CD14-positive monocyte (primary cell): Measurements from ENCODE around the gene ZNF296. TPM values are rescaled to one million over a fixed set of nuclear protein-coding genes. Genes with fewer than 3 reads are reported as not detected.

Experiments
- DNase-seq, 3 donors: peaks; one replicate each; pipeline ENCODE4 v3.0.0-alpha.2; 2011 to 2022
- H2AFZ ChIP-seq: 2 replicates; pipeline ENCODE4 v1.6.0; 2012; ENCODE audit warnings: mild to moderate bottlenecking, low read depth, low read length, inconsistent platforms; ENCODE audit not compliant: insufficient read depth, poor library complexity, severe bottlenecking
- H3K27ac ChIP-seq, 2 donors: 1 replicate in 1 of 2; 2 replicates in 1 of 2; pipeline ENCODE4 v1.5.1; 2012 to 2013; ENCODE audit warnings: low read length in 2 of 2, control low read depth in 1 of 2, inconsistent platforms in 1 of 2, low read depth in 1 of 2, mild to moderate bottlenecking in 1 of 2
- H3K27me3 ChIP-seq, 2 donors: one replicate each; pipeline versions ENCODE4 v1.6.0 to v1.6.1; 2011 to 2013; ENCODE audit warnings: low read length in 2 of 2; ENCODE audit not compliant: control insufficient read depth in 2 of 2, insufficient read depth in 2 of 2
- H3K36me3 ChIP-seq, 2 donors: replicated peaks in 1 of 2; 1 replicate in 1 of 2; 2 replicates in 1 of 2; pipeline versions ENCODE4 v1.5.1 to v1.6.1; 2012 to 2013; ENCODE audit warnings: low read length in 2 of 2, control low read depth in 1 of 2, inconsistent platforms in 1 of 2, mild to moderate bottlenecking in 1 of 2; ENCODE audit not compliant: insufficient read depth in 2 of 2, control insufficient read depth in 1 of 2
- H3K4me1 ChIP-seq, 2 donors: 1 replicate in 1 of 2; 2 replicates in 1 of 2; pipeline versions ENCODE4 v1.5.1 to v1.6.1; 2012 to 2013; ENCODE audit warnings: low read length in 2 of 2, control low read depth in 1 of 2, inconsistent platforms in 1 of 2, mild to moderate bottlenecking in 1 of 2, moderate library complexity in 1 of 2; ENCODE audit not compliant: insufficient read depth in 2 of 2, control insufficient read depth in 1 of 2
- H3K4me2 ChIP-seq: replicated peaks from 2 replicates; pipeline ENCODE3; 2012; ENCODE audit warnings: low read length, moderate library complexity, mild to moderate bottlenecking; ENCODE audit not compliant: poor library complexity, severe bottlenecking; ENCODE audit errors: extremely low read depth
- H3K4me3 ChIP-seq, 3 experiments: fragments of 200-600 bp in 1 of 3; sonication (generic) in 1 of 3; replicated peaks in 1 of 3; 1 replicate in 2 of 3; 2 replicates in 1 of 3; pipeline ENCODE4 v1.5.1; 2011 to 2013; ENCODE audit warnings: low read length in 3 of 3, mild to moderate bottlenecking in 3 of 3, control low read depth in 2 of 3, low read depth in 2 of 3, inconsistent platforms in 1 of 3, moderate library complexity in 1 of 3
- H3K79me2 ChIP-seq: 2 replicates; pipeline ENCODE4 v1.6.0; 2012; ENCODE audit warnings: mild to moderate bottlenecking, control low read depth, inconsistent platforms, low read length, moderate library complexity; ENCODE audit not compliant: insufficient read depth
- H3K9ac ChIP-seq: 2 replicates; pipeline ENCODE4 v1.6.0; 2017; ENCODE audit warnings: low read length, mild to moderate bottlenecking; ENCODE audit not compliant: insufficient read depth, poor library complexity, severe bottlenecking
- H3K9me3 ChIP-seq, 2 donors: replicated peaks in 1 of 2; 1 replicate in 1 of 2; 2 replicates in 1 of 2; pipeline versions ENCODE4 v1.5.1 to v1.6.1; 2012 to 2013; ENCODE audit warnings: low read length in 2 of 2, control low read depth in 1 of 2; ENCODE audit not compliant: control insufficient read depth in 1 of 2, insufficient read depth in 1 of 2
- H4K20me1 ChIP-seq: 2 replicates; pipeline ENCODE4 v1.6.0; 2012; ENCODE audit warnings: mild to moderate bottlenecking, low read length, control low read depth, moderate library complexity; ENCODE audit not compliant: insufficient read depth
- H3K27ac Mint-ChIP-seq, 7 donors: one replicate each; pipeline ENCODE4 v1.8.0; 2020; ENCODE audit warnings: mild to moderate bottlenecking in 7 of 7, mixed read lengths in 7 of 7, moderate library complexity in 6 of 7, inconsistent platforms in 2 of 7
- H3K27me3 Mint-ChIP-seq, 3 donors: one replicate each; pipeline ENCODE4 v1.8.0; 2021 to 2022; ENCODE audit warnings: low read depth in 3 of 3, mild to moderate bottlenecking in 3 of 3, mixed read lengths in 3 of 3, moderate library complexity in 3 of 3, inconsistent platforms in 1 of 3
- H3K36me3 Mint-ChIP-seq, 2 donors: one replicate each; pipeline ENCODE4 v1.8.0; 2020; ENCODE audit warnings: mixed read lengths in 2 of 2, inconsistent platforms in 1 of 2, mild to moderate bottlenecking in 1 of 2
- H3K4me1 Mint-ChIP-seq: one replicate; pipeline ENCODE4 v1.8.0; 2020; ENCODE audit warnings: mild to moderate bottlenecking, mixed read lengths
- H3K4me3 Mint-ChIP-seq, 2 donors: one replicate each; pipeline ENCODE4 v1.8.0; 2020; ENCODE audit warnings: mild to moderate bottlenecking in 2 of 2, mixed read lengths in 2 of 2, moderate library complexity in 1 of 2
- H3K9me3 Mint-ChIP-seq, 7 donors: one replicate each; pipeline ENCODE4 v1.8.0; 2020 to 2022; ENCODE audit warnings: mixed read lengths in 7 of 7, mild to moderate bottlenecking in 6 of 7, moderate library complexity in 6 of 7, inconsistent platforms in 2 of 7
- WGBS: methylation state at CpG from one replicate; pipeline ENCODE4 v1.1.5; 2013; ENCODE audit warnings: missing lambda C conversion rate; ENCODE audit not compliant: insufficient coverage; 5-methylcytosine and 5-hydroxymethylcytosine counted together
- intact Hi-C, 2 donors: fragments of 100-400 bp; cut with micrococcal nuclease; formaldehyde crosslinking; loops; one replicate each; pipeline versions ENCODE4 v1.15.0 to v1.15.1; 2023
- polyA plus RNA-seq, 3 donors: library from polyadenylated mRNA; depleted of rRNA in 1 of 3; unstranded in 2 of 3; stranded (reverse) in 1 of 3; fragments of 300-500 nt in 2 of 3; fragments of >200 nt in 1 of 3; fragmentation: Illumina TruSeq in 2 of 3; gene quantifications; 1 replicate in 2 of 3; 2 replicates in 1 of 3; pipeline ENCODE4 v1.2.3, GENCODE V29; 2012 to 2021
- TF ChIP-seq, protein P1 (sequence below): fragments of 200-600 bp; IDR thresholded peaks from one replicate; pipeline ENCODE4 v1.8.0; 2022; ENCODE audit warnings: antibody characterized with exemption, mild to moderate bottlenecking

ZNF296 gene
- polyA plus RNA-seq, 3 donors, result 3.8 to 7.2 (median 6.5) TPM

GRCh38 chr19:45066921-45067661 lies 9.2 kb downstream of the ZNF296 start:
- no peaks in the 10 kb centered on the region for H3K9me3 ChIP-seq
- Mint-ChIP-seq H3K27ac (no peak overlapping the region), H3K4me1 (peaks cover 3% of the 10 kb centered on the region), H3K9me3 (peaks cover 0 to 3% (median 0%) of the 10 kb centered on the region in 7 donors), H3K27me3 (no peaks in the 10 kb centered on the region), H3K4me3 (no peak overlapping the region), H3K36me3 (peaks cover 61 to 95% of the 10 kb centered on the region in 2 donors)
- H3K9ac ChIP-seq, result no peak overlapping the region
- H4K20me1 ChIP-seq, result peaks cover 90% of the 10 kb centered on the region
- TF ChIP-seq, protein P1, sequence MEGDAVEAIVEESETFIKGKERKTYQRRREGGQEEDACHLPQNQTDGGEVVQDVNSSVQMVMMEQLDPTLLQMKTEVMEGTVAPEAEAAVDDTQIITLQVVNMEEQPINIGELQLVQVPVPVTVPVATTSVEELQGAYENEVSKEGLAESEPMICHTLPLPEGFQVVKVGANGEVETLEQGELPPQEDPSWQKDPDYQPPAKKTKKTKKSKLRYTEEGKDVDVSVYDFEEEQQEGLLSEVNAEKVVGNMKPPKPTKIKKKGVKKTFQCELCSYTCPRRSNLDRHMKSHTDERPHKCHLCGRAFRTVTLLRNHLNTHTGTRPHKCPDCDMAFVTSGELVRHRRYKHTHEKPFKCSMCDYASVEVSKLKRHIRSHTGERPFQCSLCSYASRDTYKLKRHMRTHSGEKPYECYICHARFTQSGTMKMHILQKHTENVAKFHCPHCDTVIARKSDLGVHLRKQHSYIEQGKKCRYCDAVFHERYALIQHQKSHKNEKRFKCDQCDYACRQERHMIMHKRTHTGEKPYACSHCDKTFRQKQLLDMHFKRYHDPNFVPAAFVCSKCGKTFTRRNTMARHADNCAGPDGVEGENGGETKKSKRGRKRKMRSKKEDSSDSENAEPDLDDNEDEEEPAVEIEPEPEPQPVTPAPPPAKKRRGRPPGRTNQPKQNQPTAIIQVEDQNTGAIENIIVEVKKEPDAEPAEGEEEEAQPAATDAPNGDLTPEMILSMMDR, result no peak
- no peak overlapping the region for H3K4me2 ChIP-seq
- no peak overlapping the region for H3K4me3 ChIP-seq
- 95% methylated on average over 37 of the region's 38 CpGs for WGBS
- H3K27ac ChIP-seq, result no peak overlapping the region
- no peaks in the 10 kb centered on the region for H3K4me1 ChIP-seq
- peaks cover 29% of the 10 kb centered on the region for H3K79me2 ChIP-seq
- no peak overlapping the region for H2AFZ ChIP-seq
- H3K27me3 ChIP-seq, result no peaks in the 10 kb centered on the region
- no peak for DNase-seq
- H3K36me3 ChIP-seq, result peaks cover 89 to 99% of the 10 kb centered on the region in 2 donors
- intact Hi-C loops, result no loop called here

DNA sequence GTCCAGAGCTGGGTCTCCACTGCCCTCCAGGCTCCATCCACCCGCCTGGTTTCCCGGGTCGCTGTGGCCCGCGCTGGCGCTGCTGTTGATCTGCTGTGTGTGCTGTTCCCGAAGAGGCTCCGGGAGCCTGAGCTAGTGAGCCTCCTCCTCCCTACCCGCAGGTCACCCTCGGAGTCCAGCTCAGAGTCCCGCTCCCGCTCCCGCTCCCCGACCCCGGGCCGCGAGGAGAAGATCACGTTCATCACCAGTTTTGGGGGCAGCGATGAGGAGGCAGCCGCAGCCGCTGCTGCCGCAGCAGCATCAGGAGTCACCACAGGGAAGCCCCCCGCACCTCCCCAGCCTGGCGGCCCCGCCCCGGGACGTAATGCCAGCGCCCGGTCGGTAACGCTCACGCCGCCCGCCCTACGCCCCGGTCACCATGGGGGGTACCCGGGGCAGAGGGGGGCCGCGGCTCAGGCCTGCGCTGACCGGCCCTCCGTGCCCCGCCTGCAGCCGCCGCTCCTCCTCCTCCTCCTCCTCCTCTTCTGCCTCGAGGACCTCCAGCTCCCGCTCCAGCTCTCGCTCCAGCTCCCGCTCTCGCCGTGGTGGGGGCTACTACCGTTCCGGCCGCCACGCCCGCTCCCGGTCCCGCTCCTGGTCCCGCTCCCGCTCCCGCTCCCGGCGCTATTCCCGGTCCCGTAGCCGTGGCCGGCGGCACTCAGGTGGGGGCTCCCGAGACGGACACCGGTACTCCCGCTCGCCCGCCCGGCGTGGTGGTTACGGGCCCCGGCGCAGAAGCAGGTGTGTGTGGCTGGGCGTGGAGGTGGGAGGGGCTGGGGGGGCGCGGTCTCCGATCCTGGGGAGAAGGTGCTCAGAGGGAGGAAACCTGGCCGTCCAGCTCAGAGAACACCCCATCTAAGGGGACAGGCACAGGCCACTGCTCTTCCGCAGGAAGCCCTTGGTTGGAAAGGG lies 12.2 kb downstream of the ZNF296 start:
- no peak overlapping the region for H3K9ac ChIP-seq
- peaks cover 88% of the 10 kb centered on the region for H4K20me1 ChIP-seq
- Mint-ChIP-seq H3K27me3 (peaks cover 0 to 2% (median 0%) of the 10 kb centered on the region in 3 donors), H3K4me3 (no peak overlapping the region), H3K27ac (peak overlapping the region in 2 of 7 donors; percentile 16 to 50), H3K4me1 (peaks cover 3% of the 10 kb centered on the region), H3K9me3 (peaks cover 0 to 3% (median 0%) of the 10 kb centered on the region in 7 donors), H3K36me3 (peaks cover 65 to 95% of the 10 kb centered on the region in 2 donors)
- TF ChIP-seq, protein P1, result no peak
- H3K27me3 ChIP-seq, result no peaks in the 10 kb centered on the region
- no peaks in the 10 kb centered on the region for H3K9me3 ChIP-seq
- H2AFZ ChIP-seq, result no peak overlapping the region
- peaks cover 34% of the 10 kb centered on the region for H3K79me2 ChIP-seq
- H3K4me3 ChIP-seq, result no peak overlapping the region
- intact Hi-C loops, result no loop called here
- WGBS, result 97% methylated on average over 52 of the region's 85 CpGs
- H3K27ac ChIP-seq, result no peak overlapping the region
- no peaks in the 10 kb centered on the region for H3K4me1 ChIP-seq
- no peak for DNase-seq
- peaks cover 89 to 99% of the 10 kb centered on the region in 2 donors for H3K36me3 ChIP-seq
- H3K4me2 ChIP-seq, result no peak overlapping the region
